ENCODE results near the gene GAS6.

DNA sequence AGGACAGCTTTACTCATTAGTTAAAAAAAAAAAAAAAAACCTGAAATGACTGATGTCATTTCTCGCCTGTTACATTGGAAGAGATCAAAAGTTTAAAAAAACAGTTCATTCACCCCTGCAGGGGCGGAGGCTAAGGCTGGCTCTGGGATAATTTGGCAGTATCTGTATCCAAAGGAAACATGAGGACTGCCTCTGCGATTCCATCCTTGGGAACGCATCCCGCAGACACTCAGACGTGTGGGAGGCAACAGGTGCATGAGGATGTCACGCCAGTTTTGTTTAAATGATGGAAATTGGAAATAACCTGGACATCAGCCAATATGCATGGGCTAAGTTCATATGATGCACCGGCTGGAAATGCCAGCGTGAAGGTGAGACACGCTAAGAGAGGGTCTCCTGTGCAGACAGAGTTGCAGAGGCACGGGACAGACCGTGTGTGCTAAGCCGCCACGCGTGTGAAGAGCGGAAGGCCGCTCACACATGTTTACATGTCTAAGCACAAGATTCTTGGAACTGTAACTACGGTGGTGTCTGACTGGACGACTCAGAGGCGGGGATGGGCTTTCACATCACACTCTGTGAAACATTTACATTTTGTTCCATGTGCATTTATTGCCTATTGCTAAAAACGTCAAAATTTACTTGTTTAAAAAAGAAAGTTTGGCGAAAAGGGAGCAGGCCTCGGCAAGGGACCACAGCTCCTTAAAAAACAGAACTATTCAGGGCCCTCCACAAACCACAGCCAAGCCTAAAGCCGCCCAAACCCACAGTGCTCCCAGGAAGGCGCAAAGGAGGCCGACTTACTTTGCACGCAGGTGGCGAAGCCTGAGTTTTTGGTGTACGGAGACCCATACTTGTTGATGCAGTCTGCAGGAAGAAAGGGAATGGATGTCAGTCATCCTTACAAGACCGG is 17.9 kb downstream of the GAS6 start:
- TF ChIP-seq, protein P1, sequence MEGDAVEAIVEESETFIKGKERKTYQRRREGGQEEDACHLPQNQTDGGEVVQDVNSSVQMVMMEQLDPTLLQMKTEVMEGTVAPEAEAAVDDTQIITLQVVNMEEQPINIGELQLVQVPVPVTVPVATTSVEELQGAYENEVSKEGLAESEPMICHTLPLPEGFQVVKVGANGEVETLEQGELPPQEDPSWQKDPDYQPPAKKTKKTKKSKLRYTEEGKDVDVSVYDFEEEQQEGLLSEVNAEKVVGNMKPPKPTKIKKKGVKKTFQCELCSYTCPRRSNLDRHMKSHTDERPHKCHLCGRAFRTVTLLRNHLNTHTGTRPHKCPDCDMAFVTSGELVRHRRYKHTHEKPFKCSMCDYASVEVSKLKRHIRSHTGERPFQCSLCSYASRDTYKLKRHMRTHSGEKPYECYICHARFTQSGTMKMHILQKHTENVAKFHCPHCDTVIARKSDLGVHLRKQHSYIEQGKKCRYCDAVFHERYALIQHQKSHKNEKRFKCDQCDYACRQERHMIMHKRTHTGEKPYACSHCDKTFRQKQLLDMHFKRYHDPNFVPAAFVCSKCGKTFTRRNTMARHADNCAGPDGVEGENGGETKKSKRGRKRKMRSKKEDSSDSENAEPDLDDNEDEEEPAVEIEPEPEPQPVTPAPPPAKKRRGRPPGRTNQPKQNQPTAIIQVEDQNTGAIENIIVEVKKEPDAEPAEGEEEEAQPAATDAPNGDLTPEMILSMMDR (IDR thresholded peaks at IDR 0.05), result no peak
- TF ChIP-seq POLR2AphosphoS5 (IDR thresholded peaks at IDR 0.05; ENCODE audit: insufficient read depth in 1 of 2, low read depth in 1 of 2), result no peak
- no peak for TF ChIP-seq POLR2A (IDR thresholded peaks at IDR 0.05)
